Stimulated activated CD4-positive, alpha-beta T cell treated with anti-CD3 and anti-CD28 coated beads, Interleukin-1b, Interleukin-23, amount 100 ng/mL, for 24 hours (primary cell): Measurements from ENCODE around the gene PLEKHA5.
"Not testable (repeated sequence)": the region's sequence is repeated elsewhere in the genome, so short reads cannot be mapped to it uniquely, and the experiment has no call there.

Experiments used
- DNase-seq, 4 experiments: peaks; one replicate each; pipeline ENCODE4 v3.0.0-alpha.2; 2020; ENCODE audit warnings: low read depth in 4 of 4, low spot score in 1 of 4

Gene PLEKHA5

GRCh38 chr12:19227880-19228210, 98.3 kb downstream of the PLEKHA5 start:
- DNase-seq: no peak

- not testable (repeated sequence) for DNase-seq
Measured at GRCh38 chr12:19229021-19229420, 99.5 kb downstream of the PLEKHA5 start.

GRCh38 chr12:19230299-19230866, 100.8 kb downstream of the PLEKHA5 start:
- DNase-seq: no peak

- no peak for DNase-seq
Measured at GRCh38 chr12:19230896-19231295, 101.4 kb downstream of the PLEKHA5 start.

- DNase-seq: no peak
Measured at GRCh38 chr12:19234171-19234704, 104.7 kb downstream of the PLEKHA5 start.

GRCh38 chr12:19234981-19235871, 105.7 kb downstream of the PLEKHA5 start:
- no peak for DNase-seq

- no peak for DNase-seq
Measured at GRCh38 chr12:19236656-19237055, 107.1 kb downstream of the PLEKHA5 start.

GRCh38 chr12:19238540-19238939, 109.0 kb downstream of the PLEKHA5 start:
- no peak for DNase-seq

- DNase-seq: no peak
Measured at GRCh38 chr12:19239102-19239501, 109.6 kb downstream of the PLEKHA5 start.

- DNase-seq: no peak
Measured at GRCh38 chr12:19239616-19240234, 110.2 kb downstream of the PLEKHA5 start.

- no peak for DNase-seq
Measured at GRCh38 chr12:19242581-19242980, 113.0 kb downstream of the PLEKHA5 start.

- DNase-seq: no peak
Measured at GRCh38 chr12:19243551-19243950, 114.0 kb downstream of the PLEKHA5 start.

GRCh38 chr12:19244312-19244711, 114.8 kb downstream of the PLEKHA5 start:
- no peak for DNase-seq

- no peak for DNase-seq
Measured at GRCh38 chr12:19245106-19245505, 115.6 kb downstream of the PLEKHA5 start.

- DNase-seq: no peak
Measured at GRCh38 chr12:19245666-19246065, 116.1 kb downstream of the PLEKHA5 start.

- DNase-seq: no peak
Measured at GRCh38 chr12:19246933-19247332, 117.4 kb downstream of the PLEKHA5 start.

GRCh38 chr12:19248929-19249602, 119.5 kb downstream of the PLEKHA5 start:
- DNase-seq: no peak

GRCh38 chr12:19251481-19252132, 122.1 kb downstream of the PLEKHA5 start:
- DNase-seq: no peak

GRCh38 chr12:19260135-19260534, 130.6 kb downstream of the PLEKHA5 start:
- DNase-seq: no peak

GRCh38 chr12:19261773-19262172, 132.2 kb downstream of the PLEKHA5 start:
- DNase-seq: no peak

GRCh38 chr12:19263672-19264071, 134.1 kb downstream of the PLEKHA5 start:
- no peak for DNase-seq
